CD4-positive, alpha-beta T cell (primary cell): ENCODE measurements around the gene GLRA3. TPM values are rescaled to one million over a fixed set of nuclear protein-coding genes. Genes with fewer than 3 reads are reported as not detected.

Experiments used
- ATAC-seq: fragments of 200-7000 bp; cut with Tn5 transposase; one replicate; pipeline ENCODE4 v1.10.0; 2022; ENCODE audit warnings: mild to moderate bottlenecking; ENCODE audit not compliant: poor library complexity
- CTCF ChIA-PET: fragments of 350-600 bp; sonication (Branson Sonifier 250); formaldehyde crosslinking; loops from one replicate; lab custom pipeline; 2021; ENCODE audit warnings: antibody characterized with exemption, inconsistent platforms; lab: Charles Lee
- POLR2A ChIA-PET: fragments of 350-600 bp; sonication (Branson Sonifier 250); formaldehyde crosslinking; loops from one replicate; lab custom pipeline; 2021; ENCODE audit warnings: antibody characterized with exemption, inconsistent platforms; lab: Charles Lee
- DNase-seq, 14 experiments: peaks; one replicate each; pipeline ENCODE4 v3.0.0-alpha.2; 2013 to 2020; ENCODE audit warnings: mixed read lengths in 2 of 14
- H3K27ac ChIP-seq, 2 donors: one replicate each; pipeline versions ENCODE4 v1.5.1 to v1.7.0; 2013; ENCODE audit warnings: low read length in 2 of 2, low read depth in 1 of 2, mild to moderate bottlenecking in 1 of 2
- H3K27me3 ChIP-seq, 2 experiments: 1 replicate in 1 of 2; 2 replicates in 1 of 2; pipeline versions ENCODE4 v1.6.1 to v1.7.0; 2013; ENCODE audit warnings: low read length in 2 of 2, control low read depth in 1 of 2, mild to moderate bottlenecking in 1 of 2, moderate library complexity in 1 of 2; ENCODE audit not compliant: insufficient read depth in 2 of 2, control insufficient read depth in 1 of 2
- H3K36me3 ChIP-seq: one replicate; pipeline ENCODE4 v1.6.1; 2013; ENCODE audit warnings: low read length, control low read depth; ENCODE audit not compliant: insufficient read depth
- H3K4me1 ChIP-seq: one replicate; pipeline ENCODE4 v1.6.1; 2013; ENCODE audit warnings: low read length, control low read depth; ENCODE audit not compliant: insufficient read depth
- H3K4me3 ChIP-seq: one replicate; pipeline ENCODE4 v1.5.1; 2013; ENCODE audit warnings: mild to moderate bottlenecking, low read length, moderate library complexity
- H3K9me3 ChIP-seq, 2 experiments: 1 replicate in 1 of 2; 2 replicates in 1 of 2; pipeline versions ENCODE4 v1.6.1 to v1.7.0; 2013; ENCODE audit warnings: low read length in 2 of 2, mild to moderate bottlenecking in 2 of 2, control low read depth in 1 of 2, moderate library complexity in 1 of 2; ENCODE audit not compliant: control insufficient read depth in 1 of 2, insufficient read depth in 1 of 2
- H3K27ac Mint-ChIP-seq: one replicate; pipeline ENCODE4 v1.8.0; 2020; ENCODE audit warnings: mixed read lengths
- H3K27me3 Mint-ChIP-seq: one replicate; pipeline ENCODE4 v1.8.0; 2021; ENCODE audit warnings: mixed read lengths
- H3K36me3 Mint-ChIP-seq: one replicate; pipeline ENCODE4 v1.8.0; 2021; ENCODE audit warnings: low read depth, mixed read lengths
- H3K4me1 Mint-ChIP-seq: one replicate; pipeline ENCODE4 v1.8.0; 2021; ENCODE audit warnings: low read depth, mixed read lengths
- H3K4me3 Mint-ChIP-seq: one replicate; pipeline ENCODE4 v1.8.0; 2020; ENCODE audit warnings: mild to moderate bottlenecking, mixed read lengths
- H3K9me3 Mint-ChIP-seq: one replicate; pipeline ENCODE4 v1.8.0; 2020; ENCODE audit warnings: mixed read lengths
- CTCF ChIP-seq: fragments of 200-600 bp; IDR thresholded peaks from one replicate; pipeline ENCODE4 v1.8.0; 2022; ENCODE audit warnings: antibody characterized with exemption, mild to moderate bottlenecking
- intact Hi-C, 2 experiments: fragments of 100-400 bp; cut with DNase I in 1 of 2; cut with micrococcal nuclease in 1 of 2; formaldehyde crosslinking; loops; one replicate each; pipeline versions ENCODE4 v1.15.1 to v1.9.0; 2023 to 2025; cut with DNase I, micrococcal nuclease
- total RNA-seq, 174 experiments: library from RNA in 2 of 174; stranded (reverse) in 2 of 174; gene quantifications; one replicate each; pipeline ENCODE4 v1.2.3 and lab custom pipeline; 2021 to 2026

Gene GLRA3
- total RNA-seq, 2 experiments from 2014 or later = not detected

DNA sequence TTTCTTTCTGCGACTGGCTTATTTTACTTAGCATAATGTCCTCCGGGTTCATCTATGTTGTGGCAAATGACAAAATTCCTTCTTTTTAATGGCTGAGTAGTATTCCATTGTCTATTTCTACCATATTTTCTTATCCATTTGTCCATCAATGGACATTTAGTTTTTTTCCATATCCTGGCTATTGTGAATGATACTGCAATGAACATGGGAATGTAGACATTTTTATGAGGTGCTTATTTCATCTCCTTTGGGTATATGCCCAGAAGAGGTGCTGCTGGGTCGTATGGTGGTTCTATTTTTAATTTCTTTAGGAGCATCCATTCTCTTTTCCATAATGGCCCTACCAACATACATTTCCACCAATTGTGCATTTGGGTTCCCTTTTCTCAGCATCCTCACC is 230.2 kb downstream of the GLRA3 start:
- POLR2A ChIA-PET = no interaction called here
- H3K9me3 Mint-ChIP-seq = no peaks in the 10 kb centered on the region
- H3K4me3 ChIP-seq = no peak overlapping the region
- no peak overlapping the region for H3K27ac ChIP-seq
- intact Hi-C loops = no loop called here
- H3K27me3 ChIP-seq = no peaks in the 10 kb centered on the region
- no peak overlapping the region for H3K4me3 Mint-ChIP-seq
- DNase-seq = no peak
- H3K9me3 ChIP-seq = no peaks in the 10 kb centered on the region
- H3K36me3 Mint-ChIP-seq = no peaks in the 10 kb centered on the region
- H3K4me1 Mint-ChIP-seq = no peaks in the 10 kb centered on the region
- H3K27ac Mint-ChIP-seq = no peak overlapping the region
- no peak for ATAC-seq
- H3K4me1 ChIP-seq = no peaks in the 10 kb centered on the region
- no peaks in the 10 kb centered on the region for H3K27me3 Mint-ChIP-seq
- CTCF ChIA-PET = no interaction called here
- TF ChIP-seq CTCF = no peak
- no peaks in the 10 kb centered on the region for H3K36me3 ChIP-seq

GRCh38 chr4:174596513-174596912 is 232.5 kb downstream of the GLRA3 start:
- CTCF ChIA-PET = interaction anchor here (0.6 to 1.2 kb wide), 2 partner anchors 9 to 1536 kb away, joined by 3 read pairs; no protein-coding TSS in a partner anchor

DNA sequence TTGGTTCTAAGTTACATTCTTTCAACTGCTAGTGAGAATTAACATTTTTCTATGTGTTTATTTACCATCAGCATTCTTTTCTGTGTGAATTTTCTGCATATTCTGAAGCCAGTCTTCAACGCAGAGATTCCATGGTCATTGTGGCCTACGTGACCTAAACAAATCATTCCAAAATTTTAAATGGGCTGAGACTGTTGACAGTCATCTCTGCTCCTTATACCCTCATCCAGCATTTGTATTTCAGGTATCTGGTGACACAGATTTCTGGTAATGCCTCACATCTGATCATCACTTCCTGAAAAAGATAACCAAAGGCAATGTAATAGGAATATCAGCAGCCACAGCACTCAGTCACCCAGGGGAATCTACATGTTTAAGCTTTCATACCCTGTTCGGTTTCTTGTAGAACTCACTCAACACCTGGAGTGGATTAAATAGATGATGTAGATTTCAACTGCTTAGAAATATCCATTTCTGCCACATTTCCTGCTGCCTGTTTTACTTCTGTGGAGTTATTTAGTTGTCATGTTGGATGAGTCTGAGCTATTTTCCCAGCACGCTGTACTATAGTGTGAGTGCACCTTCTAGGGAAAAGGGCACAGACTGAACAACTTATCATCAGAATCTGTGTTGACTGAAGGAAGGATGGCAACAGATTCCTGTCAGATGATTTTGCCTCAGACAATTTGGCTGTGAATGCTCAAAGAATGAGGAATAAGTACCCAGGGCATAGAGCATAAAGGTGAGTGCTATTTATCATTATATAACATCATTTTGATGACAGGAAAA is 233.7 kb downstream of the GLRA3 start:
- intact Hi-C loops = no loop called here
- Histone ChIP-seq H3K36me3 (no peaks in the 10 kb centered on the region), H3K27me3 (no peaks in the 10 kb centered on the region), H3K9me3 (no peaks in the 10 kb centered on the region), H3K4me3 (no peak overlapping the region), H3K27ac (no peak overlapping the region), H3K4me1 (no peaks in the 10 kb centered on the region)
- no peaks in the 10 kb centered on the region for H3K9me3 Mint-ChIP-seq
- ChIA-PET CTCF (interaction anchor here (1.2 kb wide), 1 partner anchor 8 kb away, joined by 3 read pairs; no protein-coding TSS in a partner anchor), POLR2A (no interaction called here)
- no peak overlapping the region for H3K27ac Mint-ChIP-seq
- no peaks in the 10 kb centered on the region for H3K27me3 Mint-ChIP-seq
- DNase-seq (no peak), ATAC-seq (no peak)
- H3K36me3 Mint-ChIP-seq = no peaks in the 10 kb centered on the region
- H3K4me3 Mint-ChIP-seq = no peak overlapping the region
- peaks cover 11% of the 10 kb centered on the region for H3K4me1 Mint-ChIP-seq
- no peak for TF ChIP-seq CTCF

More at GRCh38 chr4:174596513-174596912, 232.5 kb downstream of the GLRA3 start:
- Mint-ChIP-seq H3K36me3 (no peaks in the 10 kb centered on the region), H3K9me3 (no peaks in the 10 kb centered on the region), H3K27me3 (no peaks in the 10 kb centered on the region), H3K27ac (no peak overlapping the region), H3K4me3 (no peak overlapping the region), H3K4me1 (peaks cover 4% of the 10 kb centered on the region)
- intact Hi-C loops = no loop called here
- DNase-seq (no peak), ATAC-seq (no peak)
- Histone ChIP-seq H3K4me3 (no peak overlapping the region), H3K36me3 (no peaks in the 10 kb centered on the region), H3K27ac (no peak overlapping the region), H3K9me3 (no peaks in the 10 kb centered on the region), H3K4me1 (no peaks in the 10 kb centered on the region), H3K27me3 (no peaks in the 10 kb centered on the region)
- POLR2A ChIA-PET = no interaction called here
- TF ChIP-seq CTCF = no peak
